A549 (cell line): ENCODE results near the gene PCED1B.
"Not testable (repeated sequence)": the region's sequence is repeated elsewhere in the genome, so short reads cannot be mapped to it uniquely, and the experiment has no call there.

Experiments used
- CBX2 ChIP-seq: fragments of 200-600 bp; sonication (generic); IDR thresholded peaks from 2 replicates; pipeline ENCODE4 v1.6.1; 2016; ENCODE audit warnings: low read depth, mild to moderate bottlenecking, borderline replicate concordance
- CEBPB ChIP-seq, 2 experiments: fragments of >200 bp in 1 of 2; sonication (Bioruptor Twin) in 1 of 2; formaldehyde crosslinking in 1 of 2; IDR thresholded peaks; 2 replicates each; pipeline ENCODE4 v1.6.1; 2012 to 2016
- EP300 ChIP-seq, 2 experiments: fragments of >200 bp; sonication (Bioruptor Twin); formaldehyde crosslinking; IDR thresholded peaks; 2 replicates in 1 of 2; 3 replicates in 1 of 2; pipeline ENCODE4 v1.6.1; 2016 to 2017
- FOSL2 ChIP-seq, 2 experiments: fragments of 450-650 bp in 1 of 2; fragments of >200 bp in 1 of 2; sonication (Bioruptor Twin) in 1 of 2; formaldehyde crosslinking; IDR thresholded peaks; 2 replicates each; pipeline versions ENCODE4 v1.5.0 to v1.6.1; 2016 to 2020; ENCODE audit warnings: mild to moderate bottlenecking in 1 of 2, moderate library complexity in 1 of 2
- HEYL ChIP-seq: fragments of 250-450 bp; sonication (Bioruptor Pico); IDR thresholded peaks from 2 replicates; pipeline ENCODE4 v1.8.0; 2021; ENCODE audit warnings: mild to moderate bottlenecking, moderate library complexity
- HOXB5 ChIP-seq: fragments of 250-450 bp; sonication (Bioruptor Pico); IDR thresholded peaks from 2 replicates; pipeline ENCODE4 v1.5.0; 2020; ENCODE audit warnings: mild to moderate bottlenecking, moderate library complexity
- JUN ChIP-seq, 2 experiments: fragments of >200 bp; sonication (Bioruptor Twin); formaldehyde crosslinking; IDR thresholded peaks; 2 replicates in 1 of 2; 3 replicates in 1 of 2; pipeline ENCODE4 v1.6.1; 2016 to 2017
- KDM5A ChIP-seq: fragments of 200-600 bp; sonication (generic); IDR thresholded peaks from 2 replicates; pipeline ENCODE4 v1.6.1; 2016; ENCODE audit warnings: antibody characterized with exemption, mild to moderate bottlenecking
- MYC ChIP-seq: IDR thresholded peaks from 2 replicates; pipeline ENCODE4 v1.6.1; 2012; ENCODE audit warnings: mild to moderate bottlenecking, inconsistent platforms, low read length, improper control_type of control experiment, borderline replicate concordance
- POLR2A ChIP-seq: IDR thresholded peaks from 2 replicates; pipeline ENCODE4 v1.6.1; 2012; ENCODE audit warnings: mild to moderate bottlenecking, low read length
- POLR2AphosphoS2 ChIP-seq: conservative IDR thresholded peaks from 2 replicates; pipeline ENCODE4 v1.6.1; 2012; ENCODE audit warnings: low read length, improper control_type of control experiment, inconsistent platforms
- RAD21 ChIP-seq, 2 experiments: fragments of >200 bp in 1 of 2; sonication (Bioruptor Twin) in 1 of 2; formaldehyde crosslinking in 1 of 2; IDR thresholded peaks in 1 of 2; conservative IDR thresholded peaks in 1 of 2; 2 replicates in 1 of 2; 3 replicates in 1 of 2; pipeline ENCODE4 v1.6.1; 2012 to 2018; ENCODE audit warnings: inconsistent platforms in 1 of 2
- TF ChIP-seq, protein P1 (sequence below): fragments of 200-600 bp; sonication (generic); IDR thresholded peaks from 2 replicates; pipeline ENCODE4 v1.6.1; 2016; ENCODE audit warnings: antibody characterized with exemption, mild to moderate bottlenecking, moderate library complexity
- TF ChIP-seq, protein P2 (sequence below): fragments of >200 bp; sonication (Bioruptor Twin); formaldehyde crosslinking; IDR thresholded peaks from 3 replicates; pipeline ENCODE4 v1.5.1; 2016

DNA sequence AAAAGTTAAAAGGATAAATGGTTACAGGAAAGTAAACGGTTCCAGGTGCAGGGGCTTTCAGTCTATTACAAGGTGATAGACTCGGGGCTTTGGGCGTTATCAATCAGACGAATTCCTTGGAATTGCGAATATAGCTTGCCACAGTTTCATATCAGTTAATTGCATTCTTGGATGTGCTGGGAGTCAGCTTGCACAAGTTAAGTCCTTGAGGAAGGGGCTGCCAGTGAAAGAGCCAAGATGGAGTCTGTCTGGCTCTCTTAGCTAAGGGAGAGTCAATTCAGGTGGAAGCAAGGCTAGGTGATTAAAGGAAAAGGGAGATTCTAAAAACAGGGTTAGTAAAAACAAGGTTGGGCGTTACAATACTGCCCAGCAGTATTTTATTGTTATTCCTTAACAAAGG, 121.8 kb downstream of the PCED1B start:
- TF ChIP-seq CBX2; MYC; JUN (IDR thresholded peaks at IDR 0.05); POLR2A; KDM5A; HOXB5 (CRISPR knock-in tag); CEBPB (IDR thresholded peaks at IDR 0.05); RAD21 (conservative IDR thresholded peaks at IDR 0.05 in 1 of 2, IDR thresholded peaks at IDR 0.05 in 1 of 2); POLR2AphosphoS2; HEYL (CRISPR knock-in tag); EP300 (IDR thresholded peaks at IDR 0.05); FOSL2 (IDR thresholded peaks at IDR 0.05); FOSL2 (CRISPR knock-in tag; IDR thresholded peaks at IDR 0.05): not testable (repeated sequence)
- TF ChIP-seq, protein P1, sequence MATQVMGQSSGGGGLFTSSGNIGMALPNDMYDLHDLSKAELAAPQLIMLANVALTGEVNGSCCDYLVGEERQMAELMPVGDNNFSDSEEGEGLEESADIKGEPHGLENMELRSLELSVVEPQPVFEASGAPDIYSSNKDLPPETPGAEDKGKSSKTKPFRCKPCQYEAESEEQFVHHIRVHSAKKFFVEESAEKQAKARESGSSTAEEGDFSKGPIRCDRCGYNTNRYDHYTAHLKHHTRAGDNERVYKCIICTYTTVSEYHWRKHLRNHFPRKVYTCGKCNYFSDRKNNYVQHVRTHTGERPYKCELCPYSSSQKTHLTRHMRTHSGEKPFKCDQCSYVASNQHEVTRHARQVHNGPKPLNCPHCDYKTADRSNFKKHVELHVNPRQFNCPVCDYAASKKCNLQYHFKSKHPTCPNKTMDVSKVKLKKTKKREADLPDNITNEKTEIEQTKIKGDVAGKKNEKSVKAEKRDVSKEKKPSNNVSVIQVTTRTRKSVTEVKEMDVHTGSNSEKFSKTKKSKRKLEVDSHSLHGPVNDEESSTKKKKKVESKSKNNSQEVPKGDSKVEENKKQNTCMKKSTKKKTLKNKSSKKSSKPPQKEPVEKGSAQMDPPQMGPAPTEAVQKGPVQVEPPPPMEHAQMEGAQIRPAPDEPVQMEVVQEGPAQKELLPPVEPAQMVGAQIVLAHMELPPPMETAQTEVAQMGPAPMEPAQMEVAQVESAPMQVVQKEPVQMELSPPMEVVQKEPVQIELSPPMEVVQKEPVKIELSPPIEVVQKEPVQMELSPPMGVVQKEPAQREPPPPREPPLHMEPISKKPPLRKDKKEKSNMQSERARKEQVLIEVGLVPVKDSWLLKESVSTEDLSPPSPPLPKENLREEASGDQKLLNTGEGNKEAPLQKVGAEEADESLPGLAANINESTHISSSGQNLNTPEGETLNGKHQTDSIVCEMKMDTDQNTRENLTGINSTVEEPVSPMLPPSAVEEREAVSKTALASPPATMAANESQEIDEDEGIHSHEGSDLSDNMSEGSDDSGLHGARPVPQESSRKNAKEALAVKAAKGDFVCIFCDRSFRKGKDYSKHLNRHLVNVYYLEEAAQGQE = not testable (repeated sequence)
- TF ChIP-seq, protein P2, sequence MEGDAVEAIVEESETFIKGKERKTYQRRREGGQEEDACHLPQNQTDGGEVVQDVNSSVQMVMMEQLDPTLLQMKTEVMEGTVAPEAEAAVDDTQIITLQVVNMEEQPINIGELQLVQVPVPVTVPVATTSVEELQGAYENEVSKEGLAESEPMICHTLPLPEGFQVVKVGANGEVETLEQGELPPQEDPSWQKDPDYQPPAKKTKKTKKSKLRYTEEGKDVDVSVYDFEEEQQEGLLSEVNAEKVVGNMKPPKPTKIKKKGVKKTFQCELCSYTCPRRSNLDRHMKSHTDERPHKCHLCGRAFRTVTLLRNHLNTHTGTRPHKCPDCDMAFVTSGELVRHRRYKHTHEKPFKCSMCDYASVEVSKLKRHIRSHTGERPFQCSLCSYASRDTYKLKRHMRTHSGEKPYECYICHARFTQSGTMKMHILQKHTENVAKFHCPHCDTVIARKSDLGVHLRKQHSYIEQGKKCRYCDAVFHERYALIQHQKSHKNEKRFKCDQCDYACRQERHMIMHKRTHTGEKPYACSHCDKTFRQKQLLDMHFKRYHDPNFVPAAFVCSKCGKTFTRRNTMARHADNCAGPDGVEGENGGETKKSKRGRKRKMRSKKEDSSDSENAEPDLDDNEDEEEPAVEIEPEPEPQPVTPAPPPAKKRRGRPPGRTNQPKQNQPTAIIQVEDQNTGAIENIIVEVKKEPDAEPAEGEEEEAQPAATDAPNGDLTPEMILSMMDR = not testable (repeated sequence)
